Colonic mucosa (tissue), 4 donors: Measurements from ENCODE around the gene TMEM100. TPM values are rescaled to one million over a fixed set of nuclear protein-coding genes. Genes with fewer than 3 reads are reported as not detected.
"Not testable (repeated sequence)": the region's sequence is repeated elsewhere in the genome, so short reads cannot be mapped to it uniquely, and the experiment has no call there.

Source experiments
- DNase-seq: peaks from one replicate; pipeline ENCODE4 v3.0.0-alpha.2; 2020
- H3K27ac ChIP-seq: fragments of 200-600 bp; one replicate; pipeline ENCODE4 v1.8.0; 2021
- H3K27me3 ChIP-seq: fragments of 200-600 bp; one replicate; pipeline ENCODE4 v1.8.0; 2021
- H3K36me3 ChIP-seq: fragments of 200-600 bp; one replicate; pipeline ENCODE4 v1.8.0; 2021
- H3K4me1 ChIP-seq: fragments of 200-600 bp; one replicate; pipeline ENCODE4 v1.8.0; 2021; ENCODE audit warnings: mild to moderate bottlenecking
- H3K4me3 ChIP-seq: fragments of 200-600 bp; one replicate; pipeline ENCODE4 v1.8.0; 2021
- H3K9ac ChIP-seq, 2 donors: one replicate each; pipeline ENCODE4 v1.7.0; 2013; ENCODE audit warnings: control low read depth in 2 of 2, low read depth in 2 of 2, low read length in 2 of 2
- H3K9me3 ChIP-seq: fragments of 200-600 bp; one replicate; pipeline ENCODE4 v1.8.0; 2021
- CTCF ChIP-seq: fragments of 200-600 bp; IDR thresholded peaks from one replicate; pipeline ENCODE4 v1.8.0; 2022; ENCODE audit warnings: antibody characterized with exemption, mild to moderate bottlenecking
- intact Hi-C: fragments of 100-400 bp; cut with DNase I; formaldehyde crosslinking; loops from one replicate; pipeline ENCODE4 v1.14.1; 2022
- total RNA-seq, 2 donors: library from RNA; stranded (reverse); fragmentation: NEBNext Ultra II Directional in 1 of 2; extraction: Animal tissue kit (Norgen Biotek cat#: 25700) in 1 of 2; gene quantifications; one replicate each; pipeline ENCODE4 v1.2.1, GENCODE V29; 2021
- donor health status: healthy.
- donor health status: DM: no; HTN: no; CAD: no.
- donor health status: DM: no; HTN: no; CAD: no.

The TMEM100 gene
- total RNA-seq, 2 donors from 2014 or later: 2.8 to 7.1 TPM

- no peak overlapping the region for H3K9ac ChIP-seq
- no peaks in the 10 kb centered on the region for H3K36me3 ChIP-seq
- no peak overlapping the region for H3K27ac ChIP-seq
- H3K4me3 ChIP-seq: no peak overlapping the region
- no peaks in the 10 kb centered on the region for H3K9me3 ChIP-seq
- TF ChIP-seq CTCF: no peak
- no peaks in the 10 kb centered on the region for H3K4me1 ChIP-seq
- DNase-seq: no peak
- no peaks in the 10 kb centered on the region for H3K27me3 ChIP-seq
- intact Hi-C loops: no loop called here
Observed at GRCh38 chr17:55680686-55681341, 41.9 kb downstream of the TMEM100 start.

GRCh38 chr17:55677446-55677845, 45.2 kb downstream of the TMEM100 start:
- no peaks in the 10 kb centered on the region for H3K27me3 ChIP-seq
- no peaks in the 10 kb centered on the region for H3K9me3 ChIP-seq
- no peak for DNase-seq
- no peak overlapping the region for H3K4me3 ChIP-seq
- H3K27ac ChIP-seq: no peak overlapping the region
- no peaks in the 10 kb centered on the region for H3K36me3 ChIP-seq
- intact Hi-C loops: no loop called here
- TF ChIP-seq CTCF: no peak
- H3K4me1 ChIP-seq: no peaks in the 10 kb centered on the region
- no peak overlapping the region for H3K9ac ChIP-seq

GRCh38 chr17:55676274-55676673, 46.4 kb downstream of the TMEM100 start:
- Histone ChIP-seq H3K9me3 (no peaks in the 10 kb centered on the region), H3K4me1 (no peaks in the 10 kb centered on the region), H3K27me3 (no peaks in the 10 kb centered on the region), H3K4me3 (no peak overlapping the region), H3K36me3 (no peaks in the 10 kb centered on the region), H3K27ac (no peak overlapping the region), H3K9ac (no peak overlapping the region)
- TF ChIP-seq CTCF: no peak
- DNase-seq: no peak
- intact Hi-C loops: no loop called here

- Histone ChIP-seq H3K4me3 (no peak overlapping the region), H3K4me1 (no peaks in the 10 kb centered on the region), H3K27ac (no peak overlapping the region), H3K9me3 (no peaks in the 10 kb centered on the region), H3K9ac (no peak overlapping the region), H3K27me3 (no peaks in the 10 kb centered on the region), H3K36me3 (no peaks in the 10 kb centered on the region)
- intact Hi-C loops: no loop called here
- TF ChIP-seq CTCF: no peak
- DNase-seq: no peak
Observed at GRCh38 chr17:55673743-55674506, 48.7 kb downstream of the TMEM100 start.

- Histone ChIP-seq H3K27ac (no peak overlapping the region), H3K36me3 (no peaks in the 10 kb centered on the region), H3K9ac (no peak overlapping the region), H3K4me1 (no peaks in the 10 kb centered on the region), H3K9me3 (no peaks in the 10 kb centered on the region), H3K27me3 (no peaks in the 10 kb centered on the region), H3K4me3 (no peak overlapping the region)
- intact Hi-C loops: no loop called here
- TF ChIP-seq CTCF: no peak
- DNase-seq: no peak
Observed at GRCh38 chr17:55672585-55673501, 49.8 kb downstream of the TMEM100 start.

- H3K27me3 ChIP-seq, H3K36me3 ChIP-seq, DNase-seq, H3K27ac ChIP-seq, H3K4me1 ChIP-seq, H3K9me3 ChIP-seq, H3K9ac ChIP-seq, intact Hi-C loops, H3K4me3 ChIP-seq: not testable (repeated sequence)
Observed at GRCh38 chr17:55672010-55672409, 50.7 kb downstream of the TMEM100 start.
